Measurements from ENCODE around the gene MAGI3.

MAGI3 gene

DNA sequence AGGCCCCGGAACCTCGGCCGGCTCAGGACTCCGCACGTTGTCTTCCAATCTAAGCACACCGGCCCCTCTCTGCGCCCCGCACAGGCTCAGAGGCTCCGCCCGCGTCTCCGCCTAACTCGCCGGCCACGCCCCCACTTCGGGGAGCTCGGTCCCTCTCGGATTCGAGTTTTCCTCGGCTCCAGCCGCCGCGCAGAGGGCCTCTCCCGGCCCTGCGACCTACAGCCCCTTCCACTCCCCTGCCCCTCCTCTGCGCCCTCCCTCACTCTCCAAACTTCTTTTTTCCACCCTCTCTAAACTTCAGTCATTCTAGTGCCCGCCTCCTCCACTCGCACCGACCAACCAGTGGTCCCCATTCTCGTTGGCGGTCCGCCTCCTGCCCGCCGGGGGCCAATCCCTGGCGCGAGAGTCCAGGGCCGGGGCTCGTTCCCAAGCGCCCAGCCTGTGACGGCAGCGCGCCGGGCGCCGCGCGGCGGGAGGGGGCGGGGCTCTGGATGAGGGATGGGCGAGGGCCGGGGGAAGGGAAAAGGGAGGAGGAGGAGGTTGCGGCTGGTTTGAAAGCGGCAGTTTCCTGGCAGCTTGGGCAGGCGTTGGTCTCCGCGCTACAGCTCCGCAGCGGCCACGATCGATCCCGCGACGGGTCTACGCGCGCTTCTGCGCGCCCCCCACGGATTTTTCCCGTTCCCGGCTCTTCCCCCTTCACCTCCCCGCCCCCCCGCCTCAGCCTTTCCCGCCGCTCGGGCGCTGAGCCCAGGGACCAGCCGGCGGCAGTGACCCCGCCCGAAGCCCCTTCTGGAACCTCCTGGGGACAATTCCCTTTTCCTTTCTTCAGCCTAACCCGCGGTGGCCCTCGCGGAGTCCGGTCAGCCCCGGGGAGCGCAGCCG is at the start of gene MAGI3:
TSS of gene MAGI3 (plus strand) at position 563 of the 882 bp plus-strand sequence. CDS start 519 bp downstream, outside the sequence.
- DNase-seq, result peak; percentile 92

- DNase-seq, result no peak
These were observed 36.7 kb upstream of the MAGI3 start for GRCh38 chr1:113353580-113353979.

DNA sequence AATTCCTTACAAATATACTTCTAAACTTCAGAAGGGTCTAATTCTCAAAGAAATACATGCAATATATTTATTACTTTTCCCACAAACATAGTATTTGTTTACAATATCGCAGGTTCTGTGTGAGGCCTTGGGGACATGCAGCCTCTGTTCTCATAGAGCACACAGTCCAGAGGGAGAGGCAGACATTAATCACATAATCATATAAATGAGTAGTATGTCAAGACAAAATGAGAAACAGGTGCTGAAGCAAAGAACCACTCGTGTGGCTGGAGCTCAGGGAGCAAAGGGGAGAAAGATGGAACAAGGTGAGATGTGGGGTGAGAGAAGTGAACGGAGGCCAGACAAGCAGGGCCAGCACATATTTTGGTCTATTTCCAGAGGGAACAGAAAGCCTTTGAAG is 26.4 kb upstream of the MAGI3 start:
- DNase-seq, result no peak

- no peak for DNase-seq
These were observed 21.3 kb upstream of the MAGI3 start for GRCh38 chr1:113369040-113369439.

DNA sequence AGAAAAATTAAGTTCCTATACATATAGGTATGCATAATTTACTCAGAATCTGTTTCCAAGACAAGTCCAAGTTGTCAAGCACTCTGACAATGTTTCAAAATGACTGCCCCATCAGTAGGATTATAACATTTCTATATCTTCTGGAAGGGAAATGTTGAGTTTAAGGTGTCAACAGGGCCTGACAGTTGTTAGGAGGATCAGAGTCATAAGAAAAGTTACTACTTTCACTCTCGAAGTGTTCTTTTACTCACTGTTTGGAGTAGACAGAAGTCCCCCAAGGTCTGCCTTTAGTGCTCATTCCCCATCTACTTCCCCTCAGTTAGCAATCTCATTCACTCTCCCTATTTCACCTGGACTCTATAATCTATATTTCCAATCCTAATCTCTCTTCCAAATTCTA is 20.6 kb upstream of the MAGI3 start:
- DNase-seq, result no peak

DNA sequence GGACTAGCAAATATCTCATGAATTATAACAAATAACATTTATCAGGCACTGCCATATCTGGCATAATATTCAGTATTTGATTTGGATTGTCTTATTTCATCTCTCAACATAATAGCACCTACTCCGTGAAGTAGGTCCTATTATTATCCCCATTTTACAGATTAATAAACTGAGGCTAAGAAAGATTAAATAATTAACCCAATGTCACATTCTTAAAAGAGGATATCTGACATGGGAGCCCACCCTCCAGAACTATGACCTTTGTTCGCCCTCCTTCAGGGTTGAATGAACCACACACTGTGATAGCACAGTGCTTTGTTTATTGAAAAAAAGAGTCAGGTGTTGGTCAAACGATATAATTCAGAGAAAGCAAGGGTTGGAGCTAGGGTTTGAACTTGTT is 19.4 kb upstream of the MAGI3 start:
- no peak for DNase-seq

DNA sequence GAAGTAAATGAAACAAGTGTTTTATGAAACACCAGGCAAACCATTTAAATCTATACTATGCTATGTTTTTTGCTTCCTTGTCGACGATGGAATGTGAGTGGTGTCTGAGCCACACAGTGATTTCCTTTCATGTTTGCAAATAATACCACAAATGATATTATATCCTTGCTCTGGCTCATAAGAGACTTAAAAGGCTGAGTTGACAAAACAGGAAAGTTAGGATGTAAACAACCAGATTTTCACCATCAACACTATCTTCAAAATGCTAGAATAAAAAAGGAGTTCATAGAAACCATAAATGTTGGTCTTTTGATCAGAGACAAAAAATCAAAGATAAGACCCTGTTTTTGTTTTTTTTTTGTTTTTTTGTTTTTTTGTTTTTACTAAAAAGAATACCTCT is 17.8 kb upstream of the MAGI3 start:
- DNase-seq, result no peak

DNA sequence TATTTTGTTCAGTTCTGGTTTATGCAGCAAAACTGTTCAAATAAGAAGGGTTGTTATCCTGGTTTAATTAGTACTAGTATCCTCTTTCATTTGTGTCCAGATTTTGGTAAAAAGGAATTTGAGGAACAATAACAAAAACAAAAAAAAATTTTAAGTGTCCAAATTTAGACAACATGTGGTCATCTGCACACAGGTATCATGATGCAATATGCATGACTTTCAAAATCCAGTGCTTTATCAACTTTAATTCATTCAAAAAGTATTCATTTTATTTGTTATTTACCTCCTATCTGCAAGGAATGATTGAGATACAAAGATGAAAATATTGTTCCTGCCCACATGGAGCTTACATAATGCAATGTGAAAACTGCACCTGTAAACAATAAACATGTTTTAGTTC is 16.7 kb upstream of the MAGI3 start:
- DNase-seq, result no peak

DNA sequence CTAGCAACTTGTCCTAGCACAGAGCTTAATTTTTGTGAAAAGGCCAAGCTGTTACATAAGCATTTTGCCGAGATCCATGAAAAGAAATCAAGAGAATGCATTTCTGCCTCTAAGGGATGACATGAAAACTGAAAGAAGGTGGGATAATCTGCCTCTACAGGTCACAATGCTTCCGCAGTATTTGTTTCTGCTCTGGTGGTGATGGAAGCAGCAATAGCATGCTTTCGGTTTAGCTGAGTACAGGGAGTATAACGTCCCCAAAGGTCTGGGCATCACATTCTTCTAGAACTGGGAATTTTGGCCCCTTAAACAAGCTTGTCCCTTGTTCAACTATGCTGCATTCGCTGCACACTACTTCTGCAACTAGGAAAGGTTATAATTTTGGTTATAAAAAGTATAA is 14.4 kb upstream of the MAGI3 start:
- DNase-seq, result no peak

DNA sequence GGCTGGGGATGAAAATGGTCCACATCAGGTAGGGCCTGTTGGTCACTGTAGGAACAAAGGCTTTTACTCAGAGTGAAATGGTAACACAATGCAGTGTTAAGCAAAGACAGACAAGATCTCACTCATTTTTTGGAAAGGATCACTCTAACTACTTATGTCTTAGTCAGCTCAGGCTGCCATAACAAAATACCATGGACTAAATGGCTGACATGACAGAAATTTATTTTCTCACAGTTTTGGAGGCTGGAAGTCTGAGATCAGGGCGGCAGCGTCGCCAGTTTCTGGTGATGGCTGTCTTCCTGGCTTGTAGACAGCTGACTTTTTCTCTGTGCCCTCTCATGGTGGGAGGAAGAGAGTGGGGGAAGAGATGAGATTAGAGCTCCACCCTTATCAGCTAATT is 10.2 kb upstream of the MAGI3 start:
- DNase-seq, result no peak

DNA sequence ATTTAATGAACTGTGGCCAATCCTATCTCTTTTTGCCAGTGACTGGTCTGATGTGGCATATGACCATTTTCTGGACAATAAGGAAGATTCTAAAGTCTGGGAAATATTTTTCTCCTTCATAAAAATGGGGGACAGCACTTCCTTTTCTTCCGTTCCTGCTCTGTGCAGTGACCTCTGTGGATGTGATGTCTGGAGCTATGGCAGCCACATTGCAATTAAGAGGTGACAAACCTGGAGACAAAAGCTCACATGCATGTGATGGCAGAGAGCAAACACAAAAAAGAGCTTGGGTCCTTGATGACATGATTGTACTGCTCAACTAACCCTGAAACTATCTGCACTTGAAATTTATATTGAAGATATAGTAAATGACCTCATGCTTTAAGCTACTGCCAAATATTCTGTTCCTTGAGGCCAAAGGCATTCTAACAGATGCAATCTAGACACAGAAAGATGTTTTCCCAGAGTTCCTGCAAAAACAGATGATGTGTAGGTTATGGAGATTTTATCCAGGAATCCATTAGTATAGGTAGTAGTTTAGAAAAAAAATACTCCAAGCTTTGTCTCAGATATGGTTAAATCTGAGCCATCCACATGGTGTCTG is 2.2 kb upstream of the MAGI3 start:
- no peak for DNase-seq

DNA sequence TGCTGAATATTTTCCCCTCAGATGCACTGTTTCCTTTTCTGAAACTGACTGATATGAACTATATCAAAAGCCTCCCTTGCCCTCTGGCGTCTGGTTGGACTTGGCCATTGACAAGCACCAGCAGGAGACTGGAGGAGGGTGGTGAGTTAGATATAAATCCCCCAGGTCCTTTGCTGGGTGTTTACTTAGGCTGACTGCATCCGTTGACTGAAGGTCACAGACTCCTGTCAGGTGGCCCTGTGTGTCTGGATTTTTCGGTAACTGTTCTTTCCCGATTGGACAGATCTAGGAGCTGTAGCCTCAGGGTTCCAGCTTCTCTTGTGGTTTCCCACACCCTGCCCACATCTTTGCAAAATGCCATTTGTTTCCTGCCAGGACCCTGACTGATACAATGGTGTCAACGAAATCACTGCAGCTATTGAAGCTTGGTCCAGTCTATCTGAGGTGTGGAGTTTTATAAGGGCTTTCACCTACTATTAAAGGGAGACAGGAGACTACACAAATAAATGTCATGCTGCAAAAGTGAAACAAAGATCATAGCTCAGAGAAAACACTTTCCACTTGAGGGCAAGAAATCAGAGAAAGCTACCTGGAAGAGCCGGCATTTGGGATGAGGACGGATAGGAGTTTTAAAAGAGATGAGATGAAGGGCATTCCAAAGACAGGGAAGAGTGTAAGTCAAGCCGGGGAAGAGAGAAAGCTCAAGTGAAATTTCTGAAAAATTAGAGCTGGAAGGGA is 1.5 kb upstream of the MAGI3 start:
- DNase-seq, result no peak

GRCh38 chr1:113389359-113389952 is 859 bp upstream of the MAGI3 start:
- DNase-seq, result no peak

DNA sequence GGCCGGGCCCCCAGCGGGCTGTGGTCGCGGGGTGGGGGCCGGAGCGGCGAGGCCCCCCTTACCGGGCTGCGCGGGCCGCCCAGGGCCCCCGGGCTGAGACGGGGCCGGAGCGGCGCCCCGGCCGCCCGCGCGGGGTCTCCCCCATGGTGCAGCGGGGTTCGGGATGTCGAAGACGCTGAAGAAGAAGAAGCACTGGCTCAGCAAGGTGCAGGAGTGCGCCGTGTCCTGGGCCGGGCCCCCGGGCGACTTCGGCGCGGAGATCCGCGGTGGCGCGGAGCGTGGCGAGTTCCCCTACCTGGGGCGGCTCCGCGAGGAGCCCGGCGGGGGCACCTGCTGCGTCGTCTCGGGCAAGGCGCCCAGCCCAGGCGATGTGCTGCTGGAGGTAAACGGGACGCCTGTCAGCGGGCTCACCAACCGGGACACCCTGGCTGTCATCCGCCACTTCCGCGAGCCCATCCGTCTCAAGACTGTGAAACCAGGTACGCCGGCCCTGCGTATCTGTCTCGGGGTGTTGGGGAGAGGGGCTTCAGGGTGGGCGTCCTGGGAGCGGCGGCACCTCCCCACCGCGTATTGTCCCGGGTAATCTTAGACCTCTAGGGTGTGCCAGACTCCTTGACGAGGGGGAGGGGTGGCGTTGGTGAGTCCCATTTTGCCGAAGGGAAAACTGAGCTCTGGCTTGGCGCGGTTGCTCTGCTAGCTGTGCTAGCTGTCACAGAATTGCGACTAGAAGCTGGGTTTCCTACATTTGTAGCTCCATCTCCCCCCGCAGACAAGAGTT is 745 bp downstream of the MAGI3 start:
- peak; percentile 55 for DNase-seq

DNA sequence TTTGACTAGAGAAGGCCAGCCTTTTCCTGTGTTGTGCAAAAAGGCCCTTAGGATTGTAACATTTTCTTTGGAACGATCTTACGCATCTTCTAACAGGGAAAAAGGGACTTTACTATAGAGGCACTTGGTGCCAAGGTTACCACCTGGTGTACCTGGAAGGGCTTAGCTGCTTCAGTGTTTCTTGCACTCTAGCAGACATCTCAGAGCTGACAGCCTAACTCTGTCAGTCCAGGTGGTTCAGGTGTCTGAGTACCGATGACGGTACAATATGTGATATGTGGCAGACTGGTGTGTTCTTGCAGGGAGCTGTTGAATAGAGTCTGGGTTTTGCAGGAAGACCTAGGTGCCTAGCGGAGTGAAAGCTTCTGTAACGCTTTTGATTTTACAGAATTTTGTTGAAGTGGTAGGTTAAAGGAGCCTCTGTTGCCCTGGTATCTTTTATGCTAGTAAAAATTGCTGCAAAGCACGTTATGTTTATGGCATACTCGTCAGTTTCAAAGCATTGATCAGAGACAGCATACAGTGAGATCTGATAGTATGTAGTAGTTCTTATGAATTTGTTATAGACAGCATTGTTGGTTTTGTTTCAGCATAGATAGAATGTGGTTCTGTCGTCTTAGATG is 1.4 kb downstream of the MAGI3 start:
- no peak for DNase-seq

- DNase-seq, result no peak
These were observed 2.3 kb downstream of the MAGI3 start for GRCh38 chr1:113392541-113393128.

- DNase-seq, result no peak
These were observed 3.9 kb downstream of the MAGI3 start for GRCh38 chr1:113394043-113394862.

DNA sequence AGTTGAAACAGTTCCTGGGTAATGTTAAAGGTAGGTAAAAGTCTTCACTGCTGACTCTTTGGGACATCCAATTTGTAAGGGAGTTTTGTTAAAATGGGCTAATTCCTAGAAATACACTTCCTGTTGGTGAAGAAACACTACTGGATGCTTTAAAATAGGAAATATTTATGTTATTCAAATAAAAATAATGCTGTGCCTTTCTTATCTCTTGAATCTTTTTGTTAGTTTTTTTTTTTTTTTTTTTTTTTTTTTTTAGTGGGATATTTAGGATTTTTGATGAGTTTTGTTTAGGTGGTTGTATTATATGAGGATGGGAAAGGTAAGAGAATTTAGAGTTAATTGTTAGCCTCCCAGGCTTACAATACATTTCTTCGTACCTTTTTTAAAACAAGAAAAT is 4.5 kb downstream of the MAGI3 start:
- no peak for DNase-seq

DNA sequence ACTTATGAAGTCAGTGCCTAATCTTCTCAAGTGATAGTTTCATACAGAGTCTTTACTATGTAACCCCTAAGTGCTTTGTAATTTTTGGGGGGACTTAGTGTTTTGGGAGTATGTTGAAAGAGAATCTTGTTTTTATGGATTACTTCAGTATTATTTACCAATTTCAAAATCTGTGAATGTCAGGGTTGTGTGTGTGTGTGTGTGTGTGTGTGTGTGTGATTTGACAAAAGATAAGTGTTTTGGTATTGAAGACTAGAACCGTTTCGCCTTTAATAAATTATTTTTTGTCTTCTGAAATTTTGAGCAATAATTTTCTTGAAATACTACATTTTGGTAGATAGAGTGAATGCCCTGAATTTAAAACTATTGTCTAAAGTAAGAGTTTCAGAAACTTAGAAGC is 5.8 kb downstream of the MAGI3 start:
- no peak for DNase-seq

DNA sequence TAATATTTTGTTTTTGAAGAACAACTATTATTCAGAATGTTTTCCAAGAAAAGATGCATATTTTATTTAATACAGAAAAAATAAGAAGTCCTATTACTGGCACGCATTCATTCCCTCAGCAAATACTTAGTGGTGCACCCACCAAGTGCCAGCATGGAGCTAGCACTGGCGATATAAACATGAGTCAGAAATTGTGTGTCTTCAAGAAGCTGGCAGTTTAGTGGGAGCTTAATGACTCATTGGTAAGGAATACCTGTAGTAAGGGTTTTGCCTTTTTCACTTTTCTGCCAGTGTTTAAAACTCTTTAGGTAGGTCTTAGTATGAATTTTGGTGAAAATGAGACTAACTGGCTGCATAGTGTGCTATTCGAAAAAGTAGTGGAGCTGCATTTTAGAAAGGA is 6.3 kb downstream of the MAGI3 start:
- DNase-seq, result no peak

DNA sequence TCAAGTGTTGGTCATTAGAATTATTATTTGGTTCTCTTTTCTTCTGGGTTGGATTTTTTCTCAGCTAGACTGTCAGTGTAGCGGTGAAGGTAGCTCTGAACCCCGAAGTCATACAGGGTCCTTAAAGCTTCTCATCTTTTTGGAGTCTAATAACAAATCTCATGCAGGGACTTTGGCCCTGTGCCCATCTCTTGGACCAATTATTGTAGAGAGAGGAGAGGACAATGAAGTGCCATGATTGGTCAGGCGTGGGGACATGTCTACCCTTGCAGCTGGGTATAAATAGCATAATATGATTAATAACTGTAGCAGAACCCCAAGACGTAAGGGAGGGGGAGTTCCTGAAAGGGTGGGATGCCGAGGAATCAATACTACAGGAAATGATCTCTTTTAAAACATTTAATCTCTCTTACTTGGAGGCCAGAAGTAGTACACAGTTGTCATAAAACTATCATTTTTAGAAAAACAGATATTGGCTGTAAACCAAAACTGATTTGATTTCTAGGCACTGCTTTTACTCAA is 8.8 kb downstream of the MAGI3 start:
- DNase-seq, result no peak
